Suprapubic skin (tissue), 3 donors: ENCODE measurements around the gene CHST11.

Experiments
- CTCF ChIP-seq, 2 donors: fragments of 200-600 bp in 1 of 2; fragments of 450-650 bp in 1 of 2; sonication (generic) in 1 of 2; IDR thresholded peaks; one replicate each; pipeline ENCODE4 v1.5.1; 2016 to 2019; ENCODE audit warnings: antibody characterized with exemption in 2 of 2, mild to moderate bottlenecking in 1 of 2, moderate library complexity in 1 of 2
- POLR2AphosphoS5 ChIP-seq, 3 donors: sonication (generic); formaldehyde crosslinking; IDR thresholded peaks; one replicate each; pipeline ENCODE4 v1.6.1; 2017; ENCODE audit warnings: antibody characterized with exemption in 3 of 3

GRCh38 chr12:104654665-104655609, 198.2 kb downstream of the CHST11 start:
- TF ChIP-seq CTCF (IDR thresholded peaks at IDR 0.05) (no peak), POLR2AphosphoS5 (IDR thresholded peaks at IDR 0.05) (no peak)
